ENCODE data around the gene BRME1.

DNA sequence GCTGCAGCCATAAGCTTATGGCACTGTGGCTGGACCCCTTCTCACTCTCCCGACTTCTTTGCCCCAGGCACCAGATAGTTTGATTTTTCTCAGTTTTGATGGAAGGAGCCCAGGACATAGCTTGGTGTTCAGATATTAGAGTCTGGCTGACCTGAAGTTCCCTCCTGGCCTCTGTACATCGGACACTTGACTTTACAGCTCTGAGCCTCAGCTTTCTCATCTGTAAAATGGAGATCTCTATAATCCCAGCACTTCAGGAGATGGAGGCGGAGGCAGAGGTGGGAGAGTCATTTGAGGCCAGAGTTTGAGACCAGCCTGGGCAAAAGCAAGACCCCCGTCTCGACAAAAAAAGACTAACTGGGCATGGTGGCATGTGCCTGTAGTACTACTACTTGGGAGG lies 993 bp upstream of the BRME1 start:
- no peak for TF ChIP-seq CTCF (IDR thresholded peaks at IDR 0.05; ENCODE audit: low read depth, low read length, poor library complexity, severe bottlenecking)
- TF ChIP-seq EZH2phosphoT487 (IDR thresholded peaks at IDR 0.05; ENCODE audit: borderline replicate concordance, low read length): no peak

Data from DOHH2 (cell line).